Rectal smooth muscle tissue (tissue), 1 donor: Measurements from ENCODE around the gene BPIFB2.
"Not testable (repeated sequence)": the region's sequence is repeated elsewhere in the genome, so short reads cannot be mapped to it uniquely, and the experiment has no call there.

ENCODE experiments used
- H3K27ac ChIP-seq: one replicate; pipeline ENCODE4 v1.7.0; 2013; ENCODE audit warnings: low read depth, low read length, inconsistent platforms
- H3K27me3 ChIP-seq: one replicate; pipeline ENCODE4 v1.7.0; 2013; ENCODE audit warnings: low read length; ENCODE audit not compliant: control insufficient read depth, insufficient read depth
- H3K36me3 ChIP-seq: one replicate; pipeline ENCODE4 v1.7.0; 2013; ENCODE audit warnings: low read length; ENCODE audit not compliant: control insufficient read depth, insufficient read depth
- H3K4me1 ChIP-seq: one replicate; pipeline ENCODE4 v1.7.0; 2013; ENCODE audit warnings: low read length; ENCODE audit not compliant: control insufficient read depth, insufficient read depth
- H3K4me3 ChIP-seq: one replicate; pipeline ENCODE4 v1.7.0; 2013; ENCODE audit warnings: low read length
- H3K9ac ChIP-seq: one replicate; pipeline ENCODE4 v1.7.0; 2013; ENCODE audit warnings: low read length

BPIFB2 gene, protein sequence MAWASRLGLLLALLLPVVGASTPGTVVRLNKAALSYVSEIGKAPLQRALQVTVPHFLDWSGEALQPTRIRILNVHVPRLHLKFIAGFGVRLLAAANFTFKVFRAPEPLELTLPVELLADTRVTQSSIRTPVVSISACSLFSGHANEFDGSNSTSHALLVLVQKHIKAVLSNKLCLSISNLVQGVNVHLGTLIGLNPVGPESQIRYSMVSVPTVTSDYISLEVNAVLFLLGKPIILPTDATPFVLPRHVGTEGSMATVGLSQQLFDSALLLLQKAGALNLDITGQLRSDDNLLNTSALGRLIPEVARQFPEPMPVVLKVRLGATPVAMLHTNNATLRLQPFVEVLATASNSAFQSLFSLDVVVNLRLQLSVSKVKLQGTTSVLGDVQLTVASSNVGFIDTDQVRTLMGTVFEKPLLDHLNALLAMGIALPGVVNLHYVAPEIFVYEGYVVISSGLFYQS

DNA sequence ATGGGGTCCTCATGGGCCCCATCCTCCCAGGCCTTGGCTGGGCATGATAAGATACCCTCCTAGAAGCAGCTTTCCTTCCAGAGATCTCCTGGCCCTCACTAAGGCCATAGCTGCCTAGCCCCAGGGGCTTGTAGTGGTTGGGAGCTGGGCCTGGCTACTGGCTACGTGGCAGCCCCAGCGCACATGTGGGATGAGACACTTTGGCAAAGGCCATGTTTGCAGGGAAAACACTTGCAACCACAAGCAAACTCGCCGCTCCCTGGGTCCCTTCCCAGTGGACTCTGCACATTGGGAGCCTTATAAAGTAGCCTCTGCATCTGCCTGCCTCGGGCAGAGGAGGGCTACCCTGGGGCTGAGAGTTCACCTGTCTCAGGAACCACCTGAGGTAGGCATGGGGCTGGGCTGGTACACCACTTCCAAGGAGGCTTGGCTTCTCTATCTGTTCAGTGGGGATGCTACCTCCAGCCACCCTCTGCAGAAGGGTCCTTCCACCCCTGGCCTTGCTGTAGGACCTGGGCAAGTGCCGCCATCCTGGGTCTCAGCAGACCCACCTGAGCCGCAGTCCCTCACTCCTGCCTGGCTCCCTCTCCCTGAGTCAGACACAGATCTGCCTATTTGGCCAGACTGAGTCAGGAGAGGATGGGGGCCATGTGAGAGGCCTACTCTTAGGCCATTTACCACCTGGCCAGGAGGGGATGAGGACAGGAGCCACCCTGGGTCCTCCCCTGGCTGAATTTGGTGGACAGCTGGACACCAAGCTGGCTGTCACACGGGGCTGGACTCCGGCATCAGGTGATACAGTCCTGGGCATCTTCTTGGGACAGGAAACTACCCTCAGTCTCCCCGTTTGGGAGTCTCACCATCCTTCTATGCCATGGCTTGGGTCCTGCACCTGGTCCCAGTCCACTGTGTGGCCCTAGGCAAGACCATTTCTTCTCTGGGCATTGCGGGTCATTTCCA is at the start of gene BPIFB2:
BPIFB2 (plus strand) TSS at position 329 of the 960 bp plus-strand sequence. CDS start 871 bp downstream, outside the sequence.
- Histone ChIP-seq H3K27me3 (no peaks in the 10 kb centered on the region), H3K9ac (no peak within 1 kb of the TSS), H3K36me3 (no peaks in the 10 kb centered on the region), H3K27ac (no peak within 1 kb of the TSS), H3K4me3 (no peak within 1 kb of the TSS), H3K4me1 (no peaks in the 10 kb centered on the region)

DNA sequence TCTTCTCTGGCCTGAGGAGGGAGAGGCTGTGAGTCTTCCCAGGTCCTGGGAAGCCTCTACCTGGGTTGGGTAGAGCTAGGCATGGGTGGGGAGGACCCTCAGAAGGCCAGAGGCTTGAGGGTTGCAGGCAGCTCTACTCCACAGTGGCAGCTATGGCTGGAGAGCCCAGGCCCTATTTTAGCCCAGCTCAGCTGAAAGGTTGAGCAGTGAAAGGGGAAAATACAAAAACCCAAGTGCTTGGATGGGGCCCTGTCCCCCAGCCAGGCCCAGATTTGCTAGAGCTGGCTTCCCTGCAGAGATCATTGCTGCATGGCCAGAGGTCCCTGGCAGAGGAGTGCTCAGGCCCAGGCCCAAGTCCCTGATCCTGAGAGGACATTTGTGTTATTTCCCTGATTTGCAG is 48.9 kb upstream of the BPIFB2 start:
- Histone ChIP-seq H3K4me3 (no peak overlapping the region), H3K36me3 (no peaks in the 10 kb centered on the region), H3K27me3 (no peaks in the 10 kb centered on the region), H3K4me1 (no peaks in the 10 kb centered on the region), H3K27ac (no peak overlapping the region), H3K9ac (no peak overlapping the region)

DNA sequence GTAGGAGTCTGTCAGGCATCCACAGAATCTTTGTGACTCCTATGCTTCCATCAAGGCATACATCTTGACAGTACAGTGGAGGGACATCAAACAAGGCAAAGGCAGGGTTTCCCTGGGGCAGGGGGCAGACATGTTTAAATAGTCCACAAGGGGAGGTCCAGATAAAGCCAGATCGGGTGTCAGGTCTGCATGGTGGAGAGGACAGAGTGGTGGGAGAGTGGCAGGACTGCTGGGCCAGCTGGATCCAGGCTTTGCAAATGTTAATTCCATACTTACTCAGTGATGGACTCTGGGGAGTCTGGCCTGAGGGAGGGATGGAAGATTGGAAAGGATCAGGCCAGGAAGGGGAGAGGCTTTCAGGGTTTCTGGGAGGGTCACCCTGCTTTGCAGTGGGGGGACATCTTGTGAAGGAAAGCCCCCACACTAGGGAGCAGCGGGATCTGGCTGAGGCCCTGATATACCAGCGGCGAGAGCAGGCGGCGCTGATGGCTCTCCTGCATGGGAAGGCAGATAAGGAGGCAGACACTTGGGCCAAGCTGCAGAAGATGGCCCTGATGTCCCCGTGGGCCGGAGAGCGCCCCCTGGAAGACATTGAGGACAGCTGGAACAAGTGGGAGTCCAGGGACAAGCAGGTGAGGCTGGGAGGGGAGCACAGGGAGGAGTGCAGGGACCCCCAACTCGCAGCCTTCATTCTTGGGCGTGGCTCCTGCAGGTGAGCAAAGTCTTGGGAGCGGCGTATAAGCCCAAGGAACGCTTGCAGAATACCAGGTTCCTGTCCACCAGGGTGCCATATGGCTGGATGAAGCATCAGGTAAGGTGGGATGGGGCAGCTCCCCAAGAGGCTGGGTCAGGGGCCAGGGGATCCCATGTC is 47.9 kb upstream of the BPIFB2 start:
- no peaks in the 10 kb centered on the region for H3K27me3 ChIP-seq
- no peak overlapping the region for H3K27ac ChIP-seq
- no peaks in the 10 kb centered on the region for H3K36me3 ChIP-seq
- no peaks in the 10 kb centered on the region for H3K4me1 ChIP-seq
- no peak overlapping the region for H3K9ac ChIP-seq
- no peak overlapping the region for H3K4me3 ChIP-seq

DNA sequence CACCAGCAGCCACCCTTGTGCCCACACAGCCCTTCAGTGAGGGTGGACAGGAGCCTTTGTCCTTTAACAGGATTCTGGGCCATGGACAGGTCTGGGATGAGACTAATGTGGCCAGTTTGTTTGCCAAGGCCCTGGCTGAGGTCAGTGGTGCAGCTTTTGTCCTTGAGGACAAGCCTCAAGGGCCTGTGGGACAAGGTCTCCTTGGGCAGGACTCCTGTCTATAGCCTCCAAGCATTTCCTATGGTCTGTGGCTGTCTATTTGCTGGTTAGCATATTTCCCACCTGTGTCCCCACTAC is 47.3 kb upstream of the BPIFB2 start:
- H3K27me3 ChIP-seq, result no peaks in the 10 kb centered on the region

DNA sequence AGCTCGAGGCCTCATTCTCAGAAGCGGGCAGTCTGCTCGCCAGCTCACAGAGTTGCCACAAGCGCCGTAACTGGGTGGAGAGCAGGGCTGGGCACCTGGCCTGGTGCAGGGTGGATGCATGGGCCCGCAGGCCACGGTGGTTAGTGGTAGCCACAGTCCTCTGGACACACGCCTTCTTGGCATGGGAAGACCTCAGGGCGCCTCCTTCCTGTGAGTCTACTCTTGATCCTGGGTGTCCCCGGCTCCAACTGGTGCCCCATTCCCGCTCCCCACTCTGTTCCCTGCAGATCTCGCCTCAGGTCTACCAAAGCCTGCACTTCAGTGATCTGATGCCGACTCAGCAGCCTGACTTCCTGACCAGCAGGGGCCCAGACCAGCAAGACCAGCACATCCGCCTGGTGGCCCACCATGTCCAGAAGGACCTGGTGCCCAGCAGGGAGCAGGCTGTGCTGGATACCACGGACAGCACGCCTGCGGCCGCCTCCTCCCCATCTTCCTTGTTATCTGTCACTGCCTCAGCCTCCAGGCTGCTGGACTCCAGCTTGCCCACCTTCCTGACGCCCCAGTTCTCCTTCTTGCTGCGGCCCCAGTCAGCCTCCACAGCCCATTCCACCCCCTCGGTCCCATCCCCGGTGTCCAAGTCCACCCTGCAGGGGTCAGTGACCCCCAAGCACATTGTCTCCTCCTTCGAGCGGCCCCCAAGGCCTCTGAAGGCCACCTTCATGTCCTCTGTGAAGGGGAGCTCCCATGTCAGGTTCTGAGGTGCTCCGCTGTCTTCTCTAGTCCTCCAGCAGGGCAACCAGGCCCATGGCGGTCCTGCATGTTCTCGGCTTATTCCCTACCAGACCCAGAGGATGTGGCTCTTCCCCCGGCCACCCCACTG is 46.4 kb upstream of the BPIFB2 start:
- H3K27ac ChIP-seq, result no peak overlapping the region
- no peaks in the 10 kb centered on the region for H3K4me1 ChIP-seq
- H3K9ac ChIP-seq, result no peak overlapping the region
- no peaks in the 10 kb centered on the region for H3K27me3 ChIP-seq
- H3K4me3 ChIP-seq, result no peak overlapping the region
- no peaks in the 10 kb centered on the region for H3K36me3 ChIP-seq

More for the DNA sequence above, 47.3 kb upstream of the BPIFB2 start:
- Histone ChIP-seq H3K4me1 (no peaks in the 10 kb centered on the region), H3K36me3 (no peaks in the 10 kb centered on the region), H3K4me3 (no peak overlapping the region), H3K27ac (no peak overlapping the region), H3K9ac (no peak overlapping the region)

DNA sequence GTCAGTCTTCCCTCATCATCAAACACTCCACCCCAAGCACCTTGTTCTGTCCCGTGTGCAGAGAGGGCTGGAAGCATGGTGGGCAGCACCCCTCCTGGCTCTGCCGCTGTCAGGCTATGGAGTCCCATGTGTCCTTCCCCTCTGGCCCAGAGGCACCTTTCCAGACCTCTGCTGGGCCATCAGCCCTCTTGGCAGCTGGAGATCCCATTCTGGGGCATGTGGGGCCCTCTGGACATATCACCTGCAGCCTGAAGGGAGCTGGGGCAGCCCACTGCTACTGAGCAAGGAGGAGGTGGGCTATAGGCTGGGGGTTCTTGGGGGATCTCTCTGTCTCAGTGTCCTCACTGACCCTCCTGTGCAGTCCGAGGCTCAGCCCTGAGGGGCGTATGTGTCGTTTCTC is 45.5 kb upstream of the BPIFB2 start:
- H3K4me3 ChIP-seq, result no peak overlapping the region
- no peak overlapping the region for H3K27ac ChIP-seq
- H3K36me3 ChIP-seq, result no peaks in the 10 kb centered on the region
- no peaks in the 10 kb centered on the region for H3K27me3 ChIP-seq
- no peaks in the 10 kb centered on the region for H3K4me1 ChIP-seq
- H3K9ac ChIP-seq, result no peak overlapping the region

DNA sequence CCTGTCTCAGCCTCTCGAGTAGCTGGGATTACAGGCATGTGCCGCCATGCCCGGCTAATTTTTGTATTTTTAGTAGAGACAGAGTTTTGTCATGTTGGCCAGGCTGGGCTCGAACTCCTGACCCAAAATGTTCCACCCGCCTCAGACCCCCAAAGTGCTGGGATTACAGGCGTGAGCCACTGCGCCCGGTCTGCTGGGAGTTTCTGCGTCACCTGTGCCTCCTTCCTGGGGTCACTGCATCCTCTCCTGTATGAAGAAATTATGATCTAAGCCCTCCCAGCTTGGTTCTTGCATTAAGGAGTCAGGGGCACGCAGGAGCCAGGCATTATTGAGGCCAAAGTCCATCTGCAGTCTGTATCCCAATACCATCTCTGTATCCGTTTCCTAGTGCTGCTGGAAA is 44.9 kb upstream of the BPIFB2 start:
- H3K4me1 ChIP-seq, H3K4me3 ChIP-seq, H3K27ac ChIP-seq, H3K27me3 ChIP-seq, H3K36me3 ChIP-seq, H3K9ac ChIP-seq: not testable (repeated sequence)

DNA sequence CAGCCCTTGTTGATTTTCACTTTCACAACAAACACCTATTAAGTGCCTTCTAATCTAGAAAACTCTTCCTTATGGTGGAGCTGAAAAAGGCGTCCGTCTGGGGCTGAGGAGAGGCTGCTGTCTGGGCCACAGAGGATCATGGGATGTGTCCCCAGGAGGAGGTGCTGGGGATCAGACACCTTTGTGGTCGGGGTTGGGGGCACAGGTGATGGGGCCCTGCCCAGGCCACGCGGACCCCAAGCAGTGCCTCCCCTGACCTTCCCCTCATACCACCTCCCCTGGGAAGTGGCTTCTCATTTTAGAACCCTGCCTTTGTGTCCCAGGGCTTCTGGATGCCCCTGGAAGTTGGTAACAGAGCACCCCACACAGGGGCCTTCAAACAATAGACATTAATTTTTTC is 44.3 kb upstream of the BPIFB2 start:
- H3K27me3 ChIP-seq, result no peaks in the 10 kb centered on the region
- H3K36me3 ChIP-seq, result no peaks in the 10 kb centered on the region
- H3K9ac ChIP-seq, result no peak overlapping the region
- no peaks in the 10 kb centered on the region for H3K4me1 ChIP-seq
- H3K4me3 ChIP-seq, result no peak overlapping the region
- H3K27ac ChIP-seq, result no peak overlapping the region

DNA sequence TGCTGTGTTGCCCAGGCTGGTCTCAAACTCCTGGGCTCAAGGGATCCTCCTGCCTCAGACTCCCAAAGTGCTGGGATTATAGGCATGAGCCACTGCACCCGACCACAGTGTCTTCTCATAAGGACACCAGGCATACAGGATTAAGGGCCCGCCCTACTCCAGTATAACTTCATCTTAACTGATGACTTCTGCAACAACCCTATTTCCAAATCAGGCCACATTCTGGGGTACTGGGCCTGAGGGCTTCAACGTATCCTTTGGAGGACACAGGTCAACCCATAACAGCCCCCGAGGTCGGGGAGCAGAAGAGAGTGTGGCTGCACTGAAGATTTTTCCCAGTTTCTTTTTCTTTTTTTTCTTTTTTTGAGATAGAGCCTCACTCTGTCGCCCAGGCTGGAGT is 42.9 kb upstream of the BPIFB2 start:
- Histone ChIP-seq H3K27ac (no peak overlapping the region), H3K9ac (no peak overlapping the region), H3K36me3 (no peaks in the 10 kb centered on the region), H3K4me3 (no peak overlapping the region), H3K4me1 (no peaks in the 10 kb centered on the region), H3K27me3 (no peaks in the 10 kb centered on the region)

DNA sequence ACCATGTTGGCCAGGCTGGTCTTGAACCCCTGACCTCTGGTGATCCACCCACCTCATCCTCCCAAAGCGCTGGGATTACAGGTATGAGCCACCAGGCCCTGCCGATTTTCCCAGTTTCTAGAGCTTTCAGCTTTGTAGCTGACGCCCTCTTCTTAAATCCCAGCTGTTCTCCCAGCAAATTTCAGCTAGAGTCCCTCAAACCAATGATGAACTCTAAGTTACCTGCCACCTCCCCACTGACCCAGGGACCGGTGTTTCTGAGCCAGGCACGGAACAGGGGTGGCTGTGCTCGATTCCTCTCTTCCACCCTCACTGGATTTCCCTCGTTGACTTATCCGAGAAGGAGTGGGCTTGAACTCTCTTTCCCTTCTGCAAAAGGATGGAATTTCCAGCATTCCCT is 42.4 kb upstream of the BPIFB2 start:
- no peaks in the 10 kb centered on the region for H3K36me3 ChIP-seq
- no peak overlapping the region for H3K27ac ChIP-seq
- no peaks in the 10 kb centered on the region for H3K4me1 ChIP-seq
- no peak overlapping the region for H3K4me3 ChIP-seq
- no peak overlapping the region for H3K9ac ChIP-seq
- no peaks in the 10 kb centered on the region for H3K27me3 ChIP-seq

DNA sequence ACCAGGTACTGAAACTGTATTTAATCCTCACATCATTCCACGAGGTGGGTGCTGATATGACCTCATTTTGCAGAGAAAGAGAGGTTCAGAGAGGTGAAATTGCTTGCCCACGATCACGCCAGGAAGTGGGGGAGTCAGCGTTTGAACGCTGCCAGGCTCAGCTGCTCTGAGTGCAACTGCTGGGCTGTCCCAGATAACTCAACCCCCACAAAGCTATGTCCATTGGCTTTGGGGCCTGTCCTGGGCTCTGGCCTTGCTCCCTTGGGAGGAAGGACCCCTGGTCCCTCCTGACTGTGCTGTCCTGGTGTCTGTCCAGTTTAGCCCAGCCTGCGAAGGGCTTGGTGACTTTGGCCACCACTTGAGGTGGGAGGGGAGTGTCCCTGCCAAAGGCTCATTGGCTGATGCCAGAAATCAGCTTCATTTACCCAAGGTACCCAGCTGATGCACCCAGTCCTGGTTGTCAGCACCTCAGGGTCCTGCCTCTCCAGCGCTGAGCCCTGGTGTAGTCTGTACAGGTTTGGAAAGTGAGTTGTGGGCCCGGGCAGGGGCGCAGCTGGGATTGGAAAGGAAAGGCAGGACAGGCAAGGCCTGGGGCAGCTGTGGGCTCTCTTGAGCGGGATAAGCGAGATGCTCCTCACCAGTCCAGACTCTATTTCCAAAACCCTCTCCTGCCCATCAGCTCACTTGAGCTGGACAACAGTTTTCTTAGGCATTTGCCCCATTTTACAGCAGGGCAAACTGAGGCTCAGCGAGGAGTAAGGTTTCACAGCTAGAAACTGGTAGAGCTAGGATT is 41.7 kb upstream of the BPIFB2 start:
- H3K27me3 ChIP-seq, result no peaks in the 10 kb centered on the region
- no peak overlapping the region for H3K27ac ChIP-seq
- H3K36me3 ChIP-seq, result no peaks in the 10 kb centered on the region
- no peak overlapping the region for H3K4me3 ChIP-seq
- no peaks in the 10 kb centered on the region for H3K4me1 ChIP-seq
- no peak overlapping the region for H3K9ac ChIP-seq
